ENCODE measurements around the gene SNRNP70. TPM values are rescaled to one million over a fixed set of nuclear protein-coding genes. Genes with fewer than 3 reads are reported as not detected.

The SNRNP70 gene
- polyA plus RNA-seq, 3 donors: 27.4 to 360 (median 40.4) TPM

DNA sequence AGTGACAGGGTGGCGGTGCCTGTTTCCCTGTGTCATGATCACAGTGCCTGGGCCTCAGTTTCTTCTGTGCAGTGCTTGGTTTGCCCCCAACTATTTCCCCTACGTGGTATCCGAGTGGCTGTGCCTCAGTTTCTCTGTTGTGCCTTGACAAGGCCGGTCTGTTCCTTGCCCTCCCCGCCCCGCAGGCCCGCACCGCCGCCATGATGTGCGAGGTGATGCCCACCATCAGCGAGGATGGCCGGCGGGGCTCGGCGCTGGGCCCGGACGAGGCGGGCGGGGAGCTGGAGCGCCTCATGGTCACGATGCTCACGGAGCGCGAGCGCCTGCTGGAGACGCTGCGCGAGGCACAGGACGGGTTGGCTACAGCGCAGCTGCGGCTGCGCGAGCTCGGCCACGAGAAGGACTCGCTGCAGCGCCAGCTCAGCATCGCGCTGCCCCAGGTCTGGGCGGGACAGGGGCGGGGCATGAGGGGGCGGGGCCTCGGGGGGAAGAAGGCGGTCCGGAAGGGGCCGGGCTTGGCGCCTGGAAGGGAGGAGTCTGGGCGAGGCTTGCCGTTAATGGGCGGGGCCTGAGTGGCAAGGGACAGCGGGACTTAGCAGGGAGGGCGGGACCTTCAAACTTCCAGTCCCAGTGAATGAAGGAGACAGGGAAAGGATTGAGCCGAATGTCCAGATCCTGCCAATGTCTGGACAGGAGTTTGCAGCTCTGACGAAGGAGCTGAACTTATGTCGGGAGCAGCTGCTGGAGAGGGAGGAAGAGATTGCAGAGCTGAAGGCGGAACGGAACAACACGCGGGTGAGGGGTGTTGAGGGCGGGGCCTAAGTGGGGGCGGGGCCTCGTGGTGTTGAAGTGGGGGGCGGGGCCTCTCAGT is 42.7 kb downstream of the SNRNP70 start:
- peak overlapping the region; percentile 31 to 72 (median 34) for H3K4me3 ChIP-seq (replicated peaks in 1 of 3; ENCODE audit: low read depth in 2 of 3, low read length in 3 of 3)
- H3K4me2 ChIP-seq (replicated peaks; ENCODE audit: extremely low read depth, low read length, poor library complexity, severe bottlenecking): peak overlapping the region; percentile 74
- H3K9ac ChIP-seq (ENCODE audit: insufficient read depth, low read length, poor library complexity, severe bottlenecking): no peak overlapping the region
- peak overlapping the region; percentile 82 for H2AFZ ChIP-seq (ENCODE audit: insufficient read depth, low read depth, low read length, poor library complexity, severe bottlenecking)
- H3K36me3 ChIP-seq (replicated peaks in 1 of 2; ENCODE audit: control insufficient read depth in 1 of 2, insufficient read depth in 2 of 2, low read length in 2 of 2): no peaks in the 10 kb centered on the region
- WGBS (ENCODE audit: insufficient coverage): 5% methylated on average over 51 of the region's 63 CpGs
- no peaks in the 10 kb centered on the region for H4K20me1 ChIP-seq (ENCODE audit: insufficient read depth, low read length)
- H3K36me3 Mint-ChIP-seq: no peaks in the 10 kb centered on the region
- H3K4me1 ChIP-seq (ENCODE audit: control insufficient read depth in 1 of 2, insufficient read depth in 2 of 2, low read length in 2 of 2): peaks cover 5 to 14% of the 10 kb centered on the region in 2 donors
- peaks cover 0 to 10% of the 10 kb centered on the region in 2 donors for H3K9me3 ChIP-seq (replicated peaks in 1 of 2; ENCODE audit: control insufficient read depth in 1 of 2, insufficient read depth in 1 of 2, low read length in 2 of 2)
- no peaks in the 10 kb centered on the region for H3K27me3 ChIP-seq (ENCODE audit: control insufficient read depth in 2 of 2, insufficient read depth in 2 of 2, low read length in 2 of 2)
- H3K27ac ChIP-seq (ENCODE audit: low read depth in 1 of 2, low read length in 2 of 2): no peak overlapping the region
- TF ChIP-seq, protein P1, sequence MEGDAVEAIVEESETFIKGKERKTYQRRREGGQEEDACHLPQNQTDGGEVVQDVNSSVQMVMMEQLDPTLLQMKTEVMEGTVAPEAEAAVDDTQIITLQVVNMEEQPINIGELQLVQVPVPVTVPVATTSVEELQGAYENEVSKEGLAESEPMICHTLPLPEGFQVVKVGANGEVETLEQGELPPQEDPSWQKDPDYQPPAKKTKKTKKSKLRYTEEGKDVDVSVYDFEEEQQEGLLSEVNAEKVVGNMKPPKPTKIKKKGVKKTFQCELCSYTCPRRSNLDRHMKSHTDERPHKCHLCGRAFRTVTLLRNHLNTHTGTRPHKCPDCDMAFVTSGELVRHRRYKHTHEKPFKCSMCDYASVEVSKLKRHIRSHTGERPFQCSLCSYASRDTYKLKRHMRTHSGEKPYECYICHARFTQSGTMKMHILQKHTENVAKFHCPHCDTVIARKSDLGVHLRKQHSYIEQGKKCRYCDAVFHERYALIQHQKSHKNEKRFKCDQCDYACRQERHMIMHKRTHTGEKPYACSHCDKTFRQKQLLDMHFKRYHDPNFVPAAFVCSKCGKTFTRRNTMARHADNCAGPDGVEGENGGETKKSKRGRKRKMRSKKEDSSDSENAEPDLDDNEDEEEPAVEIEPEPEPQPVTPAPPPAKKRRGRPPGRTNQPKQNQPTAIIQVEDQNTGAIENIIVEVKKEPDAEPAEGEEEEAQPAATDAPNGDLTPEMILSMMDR (IDR thresholded peaks at IDR 0.05): no peak
- H3K9me3 Mint-ChIP-seq: peaks cover 10 to 25% (median 15%) of the 10 kb centered on the region in 7 donors
- H3K4me3 Mint-ChIP-seq: peak overlapping the region; percentile 80 to 97
- H3K4me1 Mint-ChIP-seq: peaks cover 13% of the 10 kb centered on the region
- H3K79me2 ChIP-seq (ENCODE audit: insufficient read depth, low read length): no peaks in the 10 kb centered on the region
- peak overlapping the region; percentile 71 to 96 (median 85) for H3K27ac Mint-ChIP-seq
- intact Hi-C loops (cut with micrococcal nuclease): no loop called here
- DNase-seq: peak; percentile 94 to 96 (median 95)
- H3K27me3 Mint-ChIP-seq (ENCODE audit: low read depth in 3 of 3): peaks cover 15 to 35% (median 33%) of the 10 kb centered on the region in 3 donors

DNA sequence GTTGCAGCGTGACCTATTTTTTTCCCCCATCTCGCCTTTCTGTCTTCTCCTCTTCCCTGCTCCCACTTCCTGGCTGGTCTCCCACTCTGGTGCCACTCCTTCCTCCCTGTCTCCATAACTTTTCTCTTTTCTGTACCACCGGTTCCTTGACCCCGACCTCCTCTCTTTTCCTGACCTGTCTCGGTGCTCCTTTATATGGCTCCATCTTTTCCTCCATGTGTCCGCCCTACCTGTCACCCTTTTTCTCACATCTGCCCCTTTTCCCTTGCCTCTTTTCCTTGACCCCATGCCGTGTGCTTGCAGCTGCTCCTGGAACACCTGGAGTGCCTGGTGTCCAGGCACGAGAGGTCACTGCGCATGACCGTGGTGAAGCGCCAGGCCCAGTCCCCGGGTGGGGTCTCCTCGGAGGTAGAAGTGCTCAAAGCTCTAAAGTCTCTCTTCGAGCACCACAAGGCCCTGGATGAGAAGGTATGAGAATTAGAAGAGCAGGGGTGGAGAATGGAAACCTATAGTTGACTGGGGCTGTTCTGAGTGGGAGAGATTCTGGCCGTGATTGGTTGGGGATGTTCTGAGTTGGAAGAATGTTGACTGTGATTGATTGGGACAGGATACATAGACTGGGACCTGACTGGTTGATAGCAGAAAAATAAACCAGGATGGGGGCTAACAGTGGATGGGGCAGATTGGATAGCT is 43.4 kb downstream of the SNRNP70 start:
- Mint-ChIP-seq H3K9me3 (peaks cover 14 to 31% (median 19%) of the 10 kb centered on the region in 7 donors), H3K27ac (peak overlapping the region in 4 of 7 donors; percentile 21 to 96 (median 76)), H3K4me3 (peak overlapping the region; percentile 20 to 59), H3K27me3 (ENCODE audit: low read depth in 3 of 3) (peaks cover 15 to 37% (median 37%) of the 10 kb centered on the region in 3 donors), H3K36me3 (no peaks in the 10 kb centered on the region), H3K4me1 (peaks cover 19% of the 10 kb centered on the region)
- peaks cover 0 to 11% of the 10 kb centered on the region in 2 donors for H3K9me3 ChIP-seq (replicated peaks in 1 of 2; ENCODE audit: control insufficient read depth in 1 of 2, insufficient read depth in 1 of 2, low read length in 2 of 2)
- no peaks in the 10 kb centered on the region for H4K20me1 ChIP-seq (ENCODE audit: insufficient read depth, low read length)
- no peak overlapping the region for H3K27ac ChIP-seq (ENCODE audit: low read depth in 1 of 2, low read length in 2 of 2)
- H3K9ac ChIP-seq (ENCODE audit: insufficient read depth, low read length, poor library complexity, severe bottlenecking): no peak overlapping the region
- H3K4me2 ChIP-seq (replicated peaks; ENCODE audit: extremely low read depth, low read length, poor library complexity, severe bottlenecking): peak overlapping the region; percentile 74
- H3K79me2 ChIP-seq (ENCODE audit: insufficient read depth, low read length): no peaks in the 10 kb centered on the region
- H3K36me3 ChIP-seq (replicated peaks in 1 of 2; ENCODE audit: control insufficient read depth in 1 of 2, insufficient read depth in 2 of 2, low read length in 2 of 2): no peaks in the 10 kb centered on the region
- H2AFZ ChIP-seq (ENCODE audit: insufficient read depth, low read depth, low read length, poor library complexity, severe bottlenecking): no peak overlapping the region
- peaks cover 9 to 21% of the 10 kb centered on the region in 2 donors for H3K4me1 ChIP-seq (ENCODE audit: control insufficient read depth in 1 of 2, insufficient read depth in 2 of 2, low read length in 2 of 2)
- peaks cover 0 to 5% of the 10 kb centered on the region in 2 donors for H3K27me3 ChIP-seq (ENCODE audit: control insufficient read depth in 2 of 2, insufficient read depth in 2 of 2, low read length in 2 of 2)
- TF ChIP-seq, protein P1 (IDR thresholded peaks at IDR 0.05): no peak
- peak overlapping the region in 1 of 3 experiments; percentile 72 for H3K4me3 ChIP-seq (replicated peaks in 1 of 3; ENCODE audit: low read depth in 2 of 3, low read length in 3 of 3)
- no peak for DNase-seq
- intact Hi-C loops (cut with micrococcal nuclease): no loop called here
- 73% methylated on average over 14 of the region's 15 CpGs for WGBS (ENCODE audit: insufficient coverage)

Data from CD14-positive monocyte (primary cell).